ENCODE data around the gene NEK7.

The NEK7 gene

DNA sequence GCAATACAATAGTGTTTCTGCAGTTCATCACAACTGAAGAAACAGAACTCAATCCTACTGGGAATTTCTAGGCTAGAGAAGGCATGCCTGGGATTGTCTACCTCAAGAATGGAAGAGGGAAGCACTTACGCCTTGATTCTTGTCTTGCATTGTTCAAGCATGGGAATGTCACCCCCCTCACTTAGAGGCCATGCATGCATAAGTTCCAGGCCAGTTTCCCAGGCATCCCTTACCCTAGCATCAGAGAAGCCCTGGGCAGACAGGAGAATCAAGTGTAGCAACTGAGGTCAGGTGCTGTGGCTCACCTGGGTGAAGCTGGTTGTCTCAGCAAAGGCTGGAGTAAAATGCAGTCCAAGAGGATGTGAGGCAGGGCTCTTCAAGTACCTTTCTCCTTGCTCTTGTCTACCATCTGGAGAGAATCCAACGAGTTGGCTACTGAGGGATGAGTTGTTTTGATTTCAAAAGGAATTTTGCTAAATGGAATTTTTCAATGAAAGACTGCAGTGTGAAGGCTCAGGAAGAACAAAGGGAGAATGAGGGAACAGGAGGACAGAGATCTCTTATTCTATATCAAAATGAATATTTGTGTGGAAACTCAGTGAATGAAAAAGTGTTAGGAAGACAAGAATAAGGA is 174.3 kb downstream of the NEK7 start:
- H2AFZ ChIP-seq (ENCODE audit: low read length), result no peak overlapping the region
- no peaks in the 10 kb centered on the region for H3K9me3 ChIP-seq (replicated peaks; ENCODE audit: insufficient read depth, low read length)
- H4K20me1 ChIP-seq (ENCODE audit: insufficient read depth, low read length), result no peaks in the 10 kb centered on the region
- DNase-seq, result no peak
- H3K36me3 ChIP-seq (replicated peaks; ENCODE audit: insufficient read depth, low read length), result no peaks in the 10 kb centered on the region
- no peaks in the 10 kb centered on the region for H3K4me1 ChIP-seq (ENCODE audit: low read length)
- H3K9ac ChIP-seq (ENCODE audit: low read length), result no peak overlapping the region
- H3K9me2 ChIP-seq (replicated peaks; ENCODE audit: insufficient read depth, low read length), result no peaks in the 10 kb centered on the region
- no peak overlapping the region for H3K4me3 ChIP-seq (ENCODE audit: low read length)
- no peak overlapping the region for H3K4me2 ChIP-seq (ENCODE audit: low read depth, low read length)
- H3K79me2 ChIP-seq (ENCODE audit: low read length), result no peaks in the 10 kb centered on the region
- no peak for TF ChIP-seq EZH2phosphoT487 (IDR thresholded peaks at IDR 0.05; ENCODE audit: low read length)
- TF ChIP-seq, protein P1, sequence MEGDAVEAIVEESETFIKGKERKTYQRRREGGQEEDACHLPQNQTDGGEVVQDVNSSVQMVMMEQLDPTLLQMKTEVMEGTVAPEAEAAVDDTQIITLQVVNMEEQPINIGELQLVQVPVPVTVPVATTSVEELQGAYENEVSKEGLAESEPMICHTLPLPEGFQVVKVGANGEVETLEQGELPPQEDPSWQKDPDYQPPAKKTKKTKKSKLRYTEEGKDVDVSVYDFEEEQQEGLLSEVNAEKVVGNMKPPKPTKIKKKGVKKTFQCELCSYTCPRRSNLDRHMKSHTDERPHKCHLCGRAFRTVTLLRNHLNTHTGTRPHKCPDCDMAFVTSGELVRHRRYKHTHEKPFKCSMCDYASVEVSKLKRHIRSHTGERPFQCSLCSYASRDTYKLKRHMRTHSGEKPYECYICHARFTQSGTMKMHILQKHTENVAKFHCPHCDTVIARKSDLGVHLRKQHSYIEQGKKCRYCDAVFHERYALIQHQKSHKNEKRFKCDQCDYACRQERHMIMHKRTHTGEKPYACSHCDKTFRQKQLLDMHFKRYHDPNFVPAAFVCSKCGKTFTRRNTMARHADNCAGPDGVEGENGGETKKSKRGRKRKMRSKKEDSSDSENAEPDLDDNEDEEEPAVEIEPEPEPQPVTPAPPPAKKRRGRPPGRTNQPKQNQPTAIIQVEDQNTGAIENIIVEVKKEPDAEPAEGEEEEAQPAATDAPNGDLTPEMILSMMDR (IDR thresholded peaks at IDR 0.05; ENCODE audit: low read length), result no peak
- no peak for TF ChIP-seq EZH2 (optimal IDR thresholded peaks at IDR 0.05; ENCODE audit: low read depth, low read length)
- no peaks in the 10 kb centered on the region for H3K27me3 ChIP-seq (replicated peaks; ENCODE audit: insufficient read depth, low read length)
- no peaks in the 10 kb centered on the region for H3F3A ChIP-seq (ENCODE audit: insufficient read depth, low read length)
- H3K27ac ChIP-seq (ENCODE audit: low read length), result no peak overlapping the region

DNA sequence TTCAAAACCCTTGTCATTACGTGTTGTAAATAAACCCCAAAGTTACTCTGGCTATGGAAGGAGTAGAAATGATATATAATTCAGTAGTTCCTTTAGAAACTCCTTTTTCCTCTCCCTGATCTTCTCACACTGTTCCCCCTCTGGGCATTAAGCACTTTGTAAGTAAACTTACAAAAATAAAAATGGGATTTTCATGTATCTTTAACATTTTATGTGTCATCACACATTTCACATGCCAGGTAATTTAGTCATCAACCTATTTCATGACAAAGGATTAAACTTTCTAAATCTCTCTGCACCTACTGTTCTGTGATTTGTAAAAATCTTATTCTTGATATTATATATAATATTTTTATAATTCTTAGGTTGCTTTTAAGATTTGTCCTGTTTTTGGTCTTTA is 176.9 kb downstream of the NEK7 start:
- Histone ChIP-seq H3K4me3 (ENCODE audit: low read length) (no peak overlapping the region), H3K9ac (ENCODE audit: low read length) (no peak overlapping the region), H3F3A (ENCODE audit: insufficient read depth, low read length) (no peaks in the 10 kb centered on the region), H2AFZ (ENCODE audit: low read length) (no peak overlapping the region), H3K9me3 (replicated peaks; ENCODE audit: insufficient read depth, low read length) (no peaks in the 10 kb centered on the region), H4K20me1 (ENCODE audit: insufficient read depth, low read length) (no peaks in the 10 kb centered on the region), H3K9me2 (replicated peaks; ENCODE audit: insufficient read depth, low read length) (no peaks in the 10 kb centered on the region), H3K36me3 (replicated peaks; ENCODE audit: insufficient read depth, low read length) (no peaks in the 10 kb centered on the region), H3K27me3 (replicated peaks; ENCODE audit: insufficient read depth, low read length) (no peaks in the 10 kb centered on the region), H3K4me2 (ENCODE audit: low read depth, low read length) (no peak overlapping the region), H3K79me2 (ENCODE audit: low read length) (no peaks in the 10 kb centered on the region), H3K4me1 (ENCODE audit: low read length) (no peaks in the 10 kb centered on the region), H3K27ac (ENCODE audit: low read length) (no peak overlapping the region)
- TF ChIP-seq EZH2 (optimal IDR thresholded peaks at IDR 0.05; ENCODE audit: low read depth, low read length) (no peak), EZH2phosphoT487 (IDR thresholded peaks at IDR 0.05; ENCODE audit: low read length) (no peak)
- TF ChIP-seq, protein P1 (IDR thresholded peaks at IDR 0.05; ENCODE audit: low read length), result no peak
- no peak for DNase-seq

DNA sequence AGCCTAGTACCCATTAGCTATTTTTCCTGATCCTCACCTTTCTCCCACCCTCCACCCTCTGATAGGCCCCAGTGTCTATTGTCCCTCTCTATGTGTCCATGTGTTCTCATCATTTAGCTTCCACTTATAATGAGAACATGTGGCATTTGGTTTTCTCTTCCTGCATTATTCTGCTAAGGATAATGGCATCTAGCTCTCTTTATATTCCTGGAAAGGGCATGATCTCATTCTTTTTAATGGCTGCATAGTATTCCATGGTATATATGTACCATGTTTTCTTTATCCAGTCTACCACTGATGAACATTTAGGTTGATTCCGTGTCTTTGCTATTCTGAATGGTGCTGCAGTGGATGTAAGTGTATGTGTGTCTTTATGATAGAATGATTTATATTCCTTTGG is 178.9 kb downstream of the NEK7 start:
- H2AFZ ChIP-seq (ENCODE audit: low read length), result no peak overlapping the region
- no peaks in the 10 kb centered on the region for H3K9me3 ChIP-seq (replicated peaks; ENCODE audit: insufficient read depth, low read length)
- no peaks in the 10 kb centered on the region for H3K9me2 ChIP-seq (replicated peaks; ENCODE audit: insufficient read depth, low read length)
- H3K4me1 ChIP-seq (ENCODE audit: low read length), result no peaks in the 10 kb centered on the region
- no peaks in the 10 kb centered on the region for H3F3A ChIP-seq (ENCODE audit: insufficient read depth, low read length)
- no peaks in the 10 kb centered on the region for H3K27me3 ChIP-seq (replicated peaks; ENCODE audit: insufficient read depth, low read length)
- H4K20me1 ChIP-seq (ENCODE audit: insufficient read depth, low read length), result no peaks in the 10 kb centered on the region
- no peak for DNase-seq
- H3K9ac ChIP-seq (ENCODE audit: low read length), result no peak overlapping the region
- no peaks in the 10 kb centered on the region for H3K79me2 ChIP-seq (ENCODE audit: low read length)
- no peak overlapping the region for H3K4me3 ChIP-seq (ENCODE audit: low read length)
- H3K27ac ChIP-seq (ENCODE audit: low read length), result no peak overlapping the region
- H3K4me2 ChIP-seq (ENCODE audit: low read depth, low read length), result no peak overlapping the region
- no peaks in the 10 kb centered on the region for H3K36me3 ChIP-seq (replicated peaks; ENCODE audit: insufficient read depth, low read length)
- TF ChIP-seq EZH2 (optimal IDR thresholded peaks at IDR 0.05; ENCODE audit: low read depth, low read length) (no peak), EZH2phosphoT487 (IDR thresholded peaks at IDR 0.05; ENCODE audit: low read length) (no peak)
- TF ChIP-seq, protein P1 (IDR thresholded peaks at IDR 0.05; ENCODE audit: low read length), result no peak
